HEK293 (cell line): ENCODE measurements around the gene MMP25.

Experiments
- GFI1B ChIP-seq: fragments of 450-650 bp; formaldehyde crosslinking; IDR thresholded peaks from 2 replicates; pipeline ENCODE4 v1.5.1; 2016; ENCODE audit warnings: missing biosample characterization, missing genetic modification characterization
- GLI2 ChIP-seq: fragments of 450-650 bp; formaldehyde crosslinking; IDR thresholded peaks from 2 replicates; pipeline ENCODE4; 2017; ENCODE audit warnings: missing biosample characterization, missing genetic modification characterization, low read depth, borderline replicate concordance
- KLF1 ChIP-seq: fragments of 450-650 bp; formaldehyde crosslinking; IDR thresholded peaks from 2 replicates; pipeline ENCODE4 v1.5.1; 2016; ENCODE audit warnings: missing biosample characterization, missing genetic modification characterization
- KLF17 ChIP-seq: fragments of 450-650 bp; formaldehyde crosslinking; IDR thresholded peaks from 2 replicates; pipeline ENCODE4 v1.5.1; 2016; ENCODE audit warnings: missing biosample characterization, missing genetic modification characterization
- KLF7 ChIP-seq: fragments of 450-650 bp; formaldehyde crosslinking; IDR thresholded peaks from 2 replicates; pipeline ENCODE4 v1.5.1; 2016; ENCODE audit warnings: missing biosample characterization, missing genetic modification characterization, borderline replicate concordance
- MZF1 ChIP-seq: fragments of 450-650 bp; formaldehyde crosslinking; IDR thresholded peaks from 2 replicates; pipeline ENCODE4 v1.5.1; 2017; ENCODE audit warnings: missing biosample characterization, missing genetic modification characterization, borderline replicate concordance
- OSR2 ChIP-seq: fragments of 450-650 bp; formaldehyde crosslinking; IDR thresholded peaks from 2 replicates; pipeline ENCODE4 v1.5.1; 2016; ENCODE audit warnings: missing biosample characterization, missing genetic modification characterization
- SP3 ChIP-seq: fragments of 450-650 bp; formaldehyde crosslinking; IDR thresholded peaks from 2 replicates; pipeline ENCODE4 v1.5.1; 2016; ENCODE audit warnings: missing biosample characterization, missing genetic modification characterization
- ZBTB1 ChIP-seq: fragments of 450-650 bp; formaldehyde crosslinking; IDR thresholded peaks from 2 replicates; pipeline ENCODE4 v1.5.1; 2016; ENCODE audit warnings: missing biosample characterization, missing genetic modification characterization
- ZBTB48 ChIP-seq: fragments of 450-650 bp; formaldehyde crosslinking; IDR thresholded peaks from 2 replicates; pipeline ENCODE4 v1.5.1; 2016; ENCODE audit warnings: missing biosample characterization, missing genetic modification characterization
- ZFHX2 ChIP-seq: fragments of 450-650 bp; formaldehyde crosslinking; conservative IDR thresholded peaks from 2 replicates; pipeline ENCODE4 v1.5.1; 2016; ENCODE audit warnings: missing biosample characterization, missing genetic modification characterization
- ZNF16 ChIP-seq: fragments of 450-650 bp; formaldehyde crosslinking; IDR thresholded peaks from 2 replicates; pipeline ENCODE4 v1.5.1; 2016; ENCODE audit warnings: low read depth, missing biosample characterization, missing genetic modification characterization
- ZNF239 ChIP-seq: fragments of 450-650 bp; formaldehyde crosslinking; IDR thresholded peaks from 2 replicates; pipeline ENCODE4 v1.5.1; 2016; ENCODE audit warnings: missing biosample characterization, missing genetic modification characterization
- ZNF391 ChIP-seq: fragments of 450-650 bp; formaldehyde crosslinking; IDR thresholded peaks from 2 replicates; pipeline ENCODE4 v1.5.1; 2016; ENCODE audit warnings: low read depth, missing biosample characterization, missing genetic modification characterization, borderline replicate concordance
- ZNF416 ChIP-seq: fragments of 450-650 bp; formaldehyde crosslinking; IDR thresholded peaks from 2 replicates; pipeline ENCODE4 v1.5.1; 2016; ENCODE audit warnings: missing biosample characterization, missing genetic modification characterization
- ZNF555 ChIP-seq: fragments of 450-650 bp; formaldehyde crosslinking; conservative IDR thresholded peaks from 2 replicates; pipeline ENCODE4 v1.5.1; 2017; ENCODE audit warnings: missing biosample characterization, mild to moderate bottlenecking, missing genetic modification characterization, inconsistent platforms
- ZNF561 ChIP-seq: fragments of 450-650 bp; IDR thresholded peaks from 2 replicates; pipeline ENCODE4 v1.5.1; 2018; ENCODE audit warnings: missing biosample characterization, missing genetic modification characterization, borderline replicate concordance
- ZNF610 ChIP-seq: fragments of 450-650 bp; formaldehyde crosslinking; IDR thresholded peaks from 2 replicates; pipeline ENCODE4 v1.5.1; 2016; ENCODE audit warnings: missing biosample characterization, missing genetic modification characterization, borderline replicate concordance
- ZNF660 ChIP-seq: fragments of 450-650 bp; IDR thresholded peaks from 2 replicates; pipeline ENCODE4 v1.5.1; 2018; ENCODE audit warnings: missing biosample characterization, mild to moderate bottlenecking, missing genetic modification characterization
- ZNF707 ChIP-seq: fragments of 450-650 bp; formaldehyde crosslinking; IDR thresholded peaks from 2 replicates; pipeline ENCODE4 v1.5.1; 2016; ENCODE audit warnings: missing biosample characterization, missing genetic modification characterization
- ZNF785 ChIP-seq: fragments of 450-650 bp; formaldehyde crosslinking; IDR thresholded peaks from 2 replicates; pipeline ENCODE4 v1.5.1; 2016; ENCODE audit warnings: missing biosample characterization, missing genetic modification characterization
- ZNF843 ChIP-seq: fragments of 450-650 bp; formaldehyde crosslinking; IDR thresholded peaks from 2 replicates; pipeline ENCODE4 v1.5.1; 2016; ENCODE audit warnings: missing biosample characterization, missing genetic modification characterization
- ZSCAN18 ChIP-seq: fragments of 450-650 bp; formaldehyde crosslinking; IDR thresholded peaks from 2 replicates; pipeline ENCODE4 v1.5.1; 2016; ENCODE audit warnings: missing biosample characterization, missing genetic modification characterization
- ZSCAN23 ChIP-seq: fragments of 450-650 bp; formaldehyde crosslinking; IDR thresholded peaks from 2 replicates; pipeline ENCODE4 v1.5.1; 2016; ENCODE audit warnings: missing biosample characterization, missing genetic modification characterization
- ZSCAN30 ChIP-seq: fragments of 450-650 bp; IDR thresholded peaks from 2 replicates; pipeline ENCODE4 v1.5.1; 2018; ENCODE audit warnings: missing biosample characterization, mild to moderate bottlenecking, missing genetic modification characterization, moderate library complexity
- ZSCAN5A ChIP-seq: fragments of 450-650 bp; formaldehyde crosslinking; IDR thresholded peaks from 2 replicates; pipeline ENCODE4 v1.5.1; 2016; ENCODE audit warnings: missing biosample characterization, missing genetic modification characterization
- ZXDB ChIP-seq: fragments of 450-650 bp; formaldehyde crosslinking; IDR thresholded peaks from 2 replicates; pipeline ENCODE4 v1.5.1; 2016; ENCODE audit warnings: missing biosample characterization, missing genetic modification characterization
- TF ChIP-seq, protein P1 (sequence below): fragments of 450-650 bp; formaldehyde crosslinking; IDR thresholded peaks from 2 replicates; pipeline ENCODE4 v1.5.1; 2016; ENCODE audit warnings: missing biosample characterization, missing genetic modification characterization
- TF ChIP-seq, protein P2 (sequence below): fragments of 450-650 bp; formaldehyde crosslinking; IDR thresholded peaks from 2 replicates; pipeline ENCODE4 v1.5.1; 2017; ENCODE audit warnings: missing biosample characterization, missing genetic modification characterization
- TF ChIP-seq, protein P3 (sequence below): fragments of 450-650 bp; formaldehyde crosslinking; IDR thresholded peaks from 2 replicates; pipeline ENCODE4 v1.5.1; 2016; ENCODE audit warnings: missing biosample characterization, missing genetic modification characterization
- TF ChIP-seq, protein P4 (sequence below): fragments of 450-650 bp; formaldehyde crosslinking; IDR thresholded peaks from 2 replicates; pipeline ENCODE4 v1.5.1; 2016; ENCODE audit warnings: missing biosample characterization, missing genetic modification characterization

The MMP25 gene

GRCh38 chr16:3106205-3106928 is 60.0 kb downstream of the MMP25 start (continued):
- TF ChIP-seq MZF1 (tag by site-specific recombination) (no peak), ZNF785 (tag by site-specific recombination) (no peak), ZNF610 (tag by site-specific recombination) (peak; percentile 62), ZSCAN30 (tag by site-specific recombination) (peak; percentile 73), ZBTB48 (0 out of 2 replicates have a peak, but pooled peaks have one; percentile 46), ZFHX2 (tag by site-specific recombination) (peak; percentile 68; the same call in 1 of the 2 replicates), ZNF16 (tag by site-specific recombination) (no peak), ZSCAN18 (tag by site-specific recombination) (no peak), ZSCAN23 (tag by site-specific recombination) (0 out of 2 replicates have a peak, but pooled peaks have one; percentile 35), GFI1B (tag by site-specific recombination) (no peak), ZNF416 (tag by site-specific recombination) (no peak), GLI2 (tag by site-specific recombination) (no peak), KLF7 (tag by site-specific recombination) (peak; percentile 74), ZNF391 (tag by site-specific recombination) (0 out of 2 replicates have a peak, but pooled peaks have one; percentile 52), ZNF561 (peak; percentile 95), ZNF660 (tag by site-specific recombination) (peak; percentile 93), ZSCAN5A (tag by site-specific recombination) (peak; percentile 84), SP3 (peak; percentile 62), OSR2 (tag by site-specific recombination) (no peak), ZNF555 (no peak), KLF17 (tag by site-specific recombination) (peak; percentile 78), ZBTB1 (tag by site-specific recombination) (peak; percentile 69; the same call in 1 of the 2 replicates), ZNF843 (tag by site-specific recombination) (0 out of 2 replicates have a peak, but pooled peaks have one; percentile 56), ZNF239 (no peak), KLF1 (tag by site-specific recombination) (peak; percentile 52; the same call in 1 of the 2 replicates), ZNF707 (no peak), ZXDB (peak; percentile 78)
- TF ChIP-seq, protein P1, sequence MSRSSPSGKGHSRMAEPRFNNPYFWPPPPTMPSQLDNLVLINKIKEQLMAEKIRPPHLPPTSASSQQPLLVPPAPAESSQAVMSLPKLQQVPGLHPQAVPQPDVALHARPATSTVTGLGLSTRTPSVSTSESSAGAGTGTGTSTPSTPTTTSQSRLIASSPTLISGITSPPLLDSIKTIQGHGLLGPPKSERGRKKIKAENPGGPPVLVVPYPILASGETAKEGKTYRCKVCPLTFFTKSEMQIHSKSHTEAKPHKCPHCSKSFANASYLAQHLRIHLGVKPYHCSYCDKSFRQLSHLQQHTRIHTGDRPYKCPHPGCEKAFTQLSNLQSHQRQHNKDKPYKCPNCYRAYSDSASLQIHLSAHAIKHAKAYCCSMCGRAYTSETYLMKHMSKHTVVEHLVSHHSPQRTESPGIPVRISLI (tag by site-specific recombination), result no peak
- TF ChIP-seq, protein P2, sequence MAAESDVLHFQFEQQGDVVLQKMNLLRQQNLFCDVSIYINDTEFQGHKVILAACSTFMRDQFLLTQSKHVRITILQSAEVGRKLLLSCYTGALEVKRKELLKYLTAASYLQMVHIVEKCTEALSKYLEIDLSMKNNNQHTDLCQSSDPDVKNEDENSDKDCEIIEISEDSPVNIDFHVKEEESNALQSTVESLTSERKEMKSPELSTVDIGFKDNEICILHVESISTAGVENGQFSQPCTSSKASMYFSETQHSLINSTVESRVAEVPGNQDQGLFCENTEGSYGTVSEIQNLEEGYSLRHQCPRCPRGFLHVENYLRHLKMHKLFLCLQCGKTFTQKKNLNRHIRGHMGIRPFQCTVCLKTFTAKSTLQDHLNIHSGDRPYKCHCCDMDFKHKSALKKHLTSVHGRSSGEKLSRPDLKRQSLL (tag by site-specific recombination), result no peak; the same call in none of the 2 replicates
- TF ChIP-seq, protein P3, sequence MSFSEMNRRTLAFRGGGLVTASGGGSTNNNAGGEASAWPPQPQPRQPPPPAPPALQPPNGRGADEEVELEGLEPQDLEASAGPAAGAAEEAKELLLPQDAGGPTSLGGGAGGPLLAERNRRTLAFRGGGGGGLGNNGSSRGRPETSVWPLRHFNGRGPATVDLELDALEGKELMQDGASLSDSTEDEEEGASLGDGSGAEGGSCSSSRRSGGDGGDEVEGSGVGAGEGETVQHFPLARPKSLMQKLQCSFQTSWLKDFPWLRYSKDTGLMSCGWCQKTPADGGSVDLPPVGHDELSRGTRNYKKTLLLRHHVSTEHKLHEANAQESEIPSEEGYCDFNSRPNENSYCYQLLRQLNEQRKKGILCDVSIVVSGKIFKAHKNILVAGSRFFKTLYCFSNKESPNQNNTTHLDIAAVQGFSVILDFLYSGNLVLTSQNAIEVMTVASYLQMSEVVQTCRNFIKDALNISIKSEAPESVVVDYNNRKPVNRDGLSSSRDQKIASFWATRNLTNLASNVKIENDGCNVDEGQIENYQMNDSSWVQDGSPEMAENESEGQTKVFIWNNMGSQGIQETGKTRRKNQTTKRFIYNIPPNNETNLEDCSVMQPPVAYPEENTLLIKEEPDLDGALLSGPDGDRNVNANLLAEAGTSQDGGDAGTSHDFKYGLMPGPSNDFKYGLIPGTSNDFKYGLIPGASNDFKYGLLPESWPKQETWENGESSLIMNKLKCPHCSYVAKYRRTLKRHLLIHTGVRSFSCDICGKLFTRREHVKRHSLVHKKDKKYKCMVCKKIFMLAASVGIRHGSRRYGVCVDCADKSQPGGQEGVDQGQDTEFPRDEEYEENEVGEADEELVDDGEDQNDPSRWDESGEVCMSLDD (tag by site-specific recombination), result peak; percentile 95
- TF ChIP-seq, protein P4, sequence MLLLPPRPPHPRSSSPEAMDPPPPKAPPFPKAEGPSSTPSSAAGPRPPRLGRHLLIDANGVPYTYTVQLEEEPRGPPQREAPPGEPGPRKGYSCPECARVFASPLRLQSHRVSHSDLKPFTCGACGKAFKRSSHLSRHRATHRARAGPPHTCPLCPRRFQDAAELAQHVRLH (tag by site-specific recombination), result peak; percentile 29; the same call in 1 of the 2 replicates
